Mucosa of descending colon (tissue), 3 donors: ENCODE measurements around the gene NFIA. TPM values are rescaled to one million over a fixed set of nuclear protein-coding genes. Genes with fewer than 3 reads are reported as not detected.
A peak's percentile ranks its signal among the peaks of the same experiment; 100 is the strongest.

Experiments
- ATAC-seq: fragments of 200-7000 bp; cut with Tn5 transposase; one replicate; pipeline ENCODE4 v1.9.1; 2020; ENCODE audit warnings: mild to moderate bottlenecking, moderate library complexity
- DNase-seq, 3 donors: peaks; one replicate each; pipeline ENCODE4 v3.0.0-alpha.2; 2020
- H3K36me3 ChIP-seq: fragments of 200-600 bp; one replicate; pipeline ENCODE4 v1.8.0; 2021; ENCODE audit warnings: low read depth, mild to moderate bottlenecking
- H3K4me1 ChIP-seq: fragments of 200-600 bp; one replicate; pipeline ENCODE4 v1.8.0; 2021; ENCODE audit warnings: low read depth, mild to moderate bottlenecking
- H3K4me3 ChIP-seq: fragments of 200-600 bp; one replicate; pipeline ENCODE4 v1.8.0; 2021; ENCODE audit warnings: mild to moderate bottlenecking
- H3K9me3 ChIP-seq: fragments of 200-600 bp; one replicate; pipeline ENCODE4 v1.8.0; 2021; ENCODE audit warnings: mild to moderate bottlenecking
- CTCF ChIP-seq: fragments of 200-600 bp; IDR thresholded peaks from one replicate; pipeline ENCODE4 v1.8.0; 2022; ENCODE audit warnings: antibody characterized with exemption, mild to moderate bottlenecking
- intact Hi-C, 2 donors: fragments of 100-400 bp; cut with DNase I in 1 of 2; cut with micrococcal nuclease in 1 of 2; formaldehyde crosslinking; loops; one replicate each; pipeline versions ENCODE4 v1.11.0 to v1.11.1; 2022; cut with DNase I, micrococcal nuclease
- total RNA-seq, 3 donors: library from RNA; stranded (reverse); fragmentation: NEBNext Ultra II Directional in 2 of 3; extraction: Animal tissue kit (Norgen Biotek cat#: 25700) in 2 of 3; gene quantifications; one replicate each; pipeline versions ENCODE4 v1.2.1 to v1.2.4, GENCODE V29; 2021 to 2023
- donor health status: DM: no; HTN: no; CAD: no; lungs with moderate emphysema.
- donor health status: DM: no; HTN: no; CAD: no.
- donor health status: DM: no; HTN: yes; CAD: no.

The NFIA gene
- total RNA-seq, 3 donors from 2014 or later: 46.4 to 145 (median 51.1) TPM

DNA sequence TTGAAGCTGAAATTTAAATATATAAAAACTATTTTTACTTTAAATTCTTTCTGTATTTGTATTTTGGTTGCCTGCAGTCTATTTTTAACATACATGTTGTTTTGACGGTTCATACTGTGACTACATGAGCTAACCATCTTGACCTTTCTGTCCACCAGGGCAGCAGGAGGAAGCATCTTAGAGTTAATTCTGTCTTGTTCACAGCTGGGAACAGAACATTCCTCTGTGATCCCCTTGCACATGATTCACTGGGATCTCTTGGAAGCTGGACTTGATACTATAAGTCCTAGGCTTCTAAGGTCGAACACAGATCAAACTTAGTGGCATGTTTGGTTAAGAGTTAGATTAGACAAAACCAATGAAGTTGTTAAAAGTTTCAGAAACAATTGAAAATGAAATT is 99.7 kb downstream of the NFIA start:
- Histone ChIP-seq H3K9me3 (no peaks in the 10 kb centered on the region), H3K4me1 (no peaks in the 10 kb centered on the region), H3K4me3 (no peak overlapping the region), H3K36me3 (no peaks in the 10 kb centered on the region)
- no peak for ATAC-seq
- TF ChIP-seq CTCF: no peak
- DNase-seq: no peak
- intact Hi-C loops: loop anchor here in 1 of 2 donors (10.0 kb wide), 1 partner anchor 97 kb away; the partner anchor contains the start of gene NFIA

GRCh38 chr1:61182480-61182879 is 100.1 kb downstream of the NFIA start:
- no peak for ATAC-seq
- intact Hi-C loops: loop anchor here in 1 of 2 donors (10.0 kb wide), 1 partner anchor 98 kb away; the partner anchor contains the start of gene NFIA
- Histone ChIP-seq H3K4me1 (no peaks in the 10 kb centered on the region), H3K9me3 (no peaks in the 10 kb centered on the region), H3K4me3 (no peak overlapping the region), H3K36me3 (no peaks in the 10 kb centered on the region)
- TF ChIP-seq CTCF: no peak
- no peak for DNase-seq

GRCh38 chr1:61183471-61184039 is 101.2 kb downstream of the NFIA start:
- no peak for TF ChIP-seq CTCF
- Histone ChIP-seq H3K4me3 (no peak overlapping the region), H3K36me3 (no peaks in the 10 kb centered on the region), H3K4me1 (no peaks in the 10 kb centered on the region), H3K9me3 (no peaks in the 10 kb centered on the region)
- DNase-seq (peak; percentile 59 to 65 (median 61)), ATAC-seq (peak; percentile 83)
- intact Hi-C loops: loop anchor here in 1 of 2 donors (10.0 kb wide), 1 partner anchor 99 kb away; the partner anchor contains the start of gene NFIA

DNA sequence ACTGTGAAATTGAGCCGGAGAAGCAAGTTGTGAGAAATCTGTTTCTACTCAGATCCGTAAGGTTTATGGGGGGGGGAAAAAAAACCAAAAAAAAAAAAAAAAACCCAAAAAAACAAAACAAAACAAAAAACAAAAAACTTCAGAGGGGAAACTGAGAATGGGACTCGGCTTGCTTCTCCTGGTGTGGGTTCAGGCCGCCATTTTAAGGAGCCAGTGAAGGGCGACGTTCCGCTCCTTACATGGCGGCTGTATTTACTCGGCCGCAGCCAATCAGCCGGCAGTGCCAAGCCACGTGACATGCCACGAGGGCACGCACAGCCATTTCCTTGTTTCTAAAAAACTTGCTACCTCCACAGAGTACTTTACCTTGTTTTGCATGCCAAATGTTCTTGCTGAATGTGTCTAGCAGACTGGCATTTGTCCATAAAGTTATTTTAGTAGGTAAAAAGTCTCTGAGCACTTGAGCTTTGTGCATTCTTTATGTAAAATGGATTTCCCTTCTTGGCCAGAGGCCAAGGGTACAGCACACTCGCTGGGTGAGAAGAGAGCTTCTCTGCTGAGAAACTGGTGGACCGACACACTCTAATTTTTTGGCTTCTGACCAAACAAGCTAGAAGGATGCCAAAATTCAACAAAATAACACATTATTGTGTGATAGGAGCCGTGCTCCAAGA is 101.8 kb downstream of the NFIA start:
- intact Hi-C loops: loop anchor here in 1 of 2 donors (10.0 kb wide), 1 partner anchor 99 kb away; the partner anchor contains the start of gene NFIA
- no peaks in the 10 kb centered on the region for H3K36me3 ChIP-seq
- no peak for TF ChIP-seq CTCF
- ATAC-seq: peak; percentile 94
- H3K9me3 ChIP-seq: no peaks in the 10 kb centered on the region
- H3K4me1 ChIP-seq: no peaks in the 10 kb centered on the region
- DNase-seq: peak; percentile 86 to 94 (median 88)
- no peak overlapping the region for H3K4me3 ChIP-seq

GRCh38 chr1:61184714-61185106 is 102.3 kb downstream of the NFIA start:
- intact Hi-C loops: loop anchor here in 1 of 2 donors (10.0 kb wide), 1 partner anchor 100 kb away; the partner anchor contains the start of gene NFIA
- no peak for TF ChIP-seq CTCF

More at GRCh38 chr1:61184714-61185106, 102.3 kb downstream of the NFIA start:
- Histone ChIP-seq H3K4me1 (no peaks in the 10 kb centered on the region), H3K4me3 (no peak overlapping the region), H3K36me3 (no peaks in the 10 kb centered on the region), H3K9me3 (no peaks in the 10 kb centered on the region)
- ATAC-seq: no peak
- DNase-seq: no peak
